HT1080 (cell line): ENCODE data around the gene FUBP3. TPM values are rescaled to one million over a fixed set of nuclear protein-coding genes. Genes with fewer than 3 reads are reported as not detected.
A peak's percentile ranks its signal among the peaks of the same experiment; 100 is the strongest.
"Not testable (repeated sequence)": the region's sequence is repeated elsewhere in the genome, so short reads cannot be mapped to it uniquely, and the experiment has no call there.

Experiments
- DNase-seq: peaks from one replicate; pipeline ENCODE4 v3.0.0-alpha.2; 2015; ENCODE audit warnings: low read depth
- small RNA-seq: library from RNA; depleted of rRNA; stranded (forward); fragments of <200 nt; gene quantifications from one replicate; pipeline ENCODE3, GENCODE V24; 2014
- total RNA-seq: library from RNA; depleted of rRNA; stranded (reverse); fragments of >200 nt; shearing (Covaris generic); gene quantifications from 2 replicates; pipeline ENCODE4 v1.2.3, GENCODE V29; 2014; rRNA removed

The FUBP3 gene
- total RNA-seq, 1 experiment from 2014 or later = 113 TPM

GRCh38 chr9:130680836-130681768 is 101.7 kb downstream of the FUBP3 start:
- DNase-seq = peak; percentile 82

DNA sequence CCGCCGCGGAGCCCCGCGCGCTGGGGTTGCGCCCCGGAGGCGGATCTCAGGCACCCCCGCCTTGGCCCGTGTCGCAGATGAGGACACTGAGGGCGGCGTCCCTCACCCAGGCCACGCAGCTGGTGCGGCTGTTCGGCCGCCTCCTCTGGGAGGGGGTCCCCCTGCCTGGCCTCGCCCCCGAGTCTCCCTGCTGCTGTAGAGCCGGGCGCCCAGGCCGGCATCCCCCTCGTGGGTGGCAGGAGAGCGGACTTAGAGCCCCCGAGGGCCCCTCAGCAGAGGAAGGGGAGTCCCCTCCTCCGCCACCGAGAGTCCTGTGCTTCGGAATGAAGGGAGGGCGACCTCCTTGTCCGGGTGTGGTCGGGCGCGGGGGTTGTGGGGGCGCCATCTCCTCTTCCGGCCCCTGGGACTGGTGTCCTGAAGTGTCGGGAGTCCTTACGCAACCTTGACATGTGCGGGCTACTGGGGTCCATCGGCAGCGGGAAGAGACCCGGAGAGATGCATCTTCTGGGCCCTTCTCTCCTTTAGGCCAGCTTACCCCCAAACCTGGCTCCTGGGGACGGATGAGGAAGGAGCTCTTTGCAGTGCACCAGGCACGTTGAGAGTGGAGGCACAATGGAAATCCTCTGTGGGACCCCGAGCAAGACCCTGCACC is 102.5 kb downstream of the FUBP3 start:
- DNase-seq = peak; percentile 36

DNA sequence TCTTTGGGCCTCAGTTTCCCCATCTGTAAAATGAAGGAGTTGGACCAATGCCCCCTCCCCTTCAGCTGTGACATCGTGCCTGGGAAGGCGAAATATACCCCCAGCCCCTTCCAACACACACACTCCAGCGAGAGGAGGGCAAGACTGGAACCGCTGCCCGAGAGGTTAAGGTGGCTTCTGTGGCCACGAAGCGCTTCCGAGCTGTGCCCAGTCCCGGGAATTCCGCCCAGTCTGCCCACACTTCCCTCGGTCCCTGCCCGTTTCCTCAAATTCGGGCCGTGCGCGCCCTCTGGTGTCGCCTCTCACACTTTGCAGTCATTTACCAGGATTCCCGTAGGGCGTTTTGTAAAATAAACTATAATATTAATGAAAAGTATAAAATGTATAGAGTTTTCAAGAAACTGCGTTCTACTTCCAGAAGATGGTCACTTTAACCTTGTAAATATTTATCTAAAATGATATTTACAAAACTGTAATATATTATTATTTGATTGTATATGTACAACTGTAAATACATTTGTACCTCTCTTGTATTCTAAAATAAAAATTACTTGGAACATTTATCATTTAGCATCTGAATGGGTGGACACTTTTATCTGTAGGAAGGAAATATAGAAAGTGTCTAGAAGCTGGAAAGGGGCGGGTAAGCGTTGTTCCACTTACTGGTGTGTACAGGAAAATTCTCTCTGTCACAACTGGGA is 103.2 kb downstream of the FUBP3 start:
- DNase-seq = peak; percentile 68

DNA sequence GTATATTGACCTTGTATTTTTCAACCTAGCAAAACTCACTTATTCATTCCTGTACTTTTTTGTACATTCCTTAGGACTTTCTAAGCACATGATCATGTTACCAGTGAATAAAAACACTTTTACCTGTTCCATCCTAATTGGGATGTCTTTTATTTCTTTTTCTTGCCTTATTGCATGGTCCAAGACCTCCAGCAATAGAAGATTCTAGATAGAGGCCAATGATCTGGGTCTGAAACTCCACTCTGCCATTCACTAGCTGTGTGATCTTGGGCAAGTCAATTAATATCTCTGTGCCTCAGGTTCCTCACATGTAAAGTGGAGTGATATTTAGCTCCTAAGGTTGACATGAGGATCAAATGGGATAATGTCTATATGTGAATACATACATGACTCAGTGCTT is 105.7 kb downstream of the FUBP3 start:
- no peak for DNase-seq

GRCh38 chr9:130685945-130686344 is 106.6 kb downstream of the FUBP3 start:
- not testable (repeated sequence) for DNase-seq

DNA sequence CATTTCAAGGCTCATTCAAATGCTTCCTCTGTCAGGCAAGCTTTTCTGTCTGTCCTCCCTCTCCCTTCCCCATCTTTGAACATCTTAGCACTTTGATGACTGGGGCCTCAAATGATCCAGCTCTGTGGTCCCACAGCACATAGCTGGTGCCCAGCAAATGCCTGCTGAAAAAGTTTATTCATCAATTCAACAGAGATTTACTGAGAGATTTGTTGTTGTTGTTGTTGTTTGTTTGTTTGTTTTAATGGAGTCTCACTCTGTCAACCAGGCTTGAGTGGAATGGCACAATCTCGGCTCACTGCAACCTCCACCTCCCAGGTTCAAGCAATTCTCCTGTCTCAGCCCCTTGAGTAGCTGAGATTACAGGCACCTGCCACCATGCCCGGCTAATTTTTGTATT is 108.2 kb downstream of the FUBP3 start:
- DNase-seq = no peak

Small RNAs within 50 kb of the gene (small RNA-seq; reads per million reads assigned to genes)
- not detected for gene MIR6856

Other genes starting within 250 kb of the FUBP3 start
- 2.6 and 2.7 TPM in 2 replicates for gene ASS1, start 134.6 kb upstream of the FUBP3 start, total RNA-seq
- 0.07 and 0.10 TPM in 2 replicates for gene PRDM12, start 85.0 kb downstream of the FUBP3 start, total RNA-seq
- gene EXOSC2, start 114.2 kb downstream of the FUBP3 start, total RNA-seq = 65.0 and 69.6 TPM in 2 replicates